BJ (cell line): ENCODE results near the gene GSE1. TPM values are rescaled to one million over a fixed set of nuclear protein-coding genes. Genes with fewer than 3 reads are reported as not detected.

Source experiments
- CTCF ChIA-PET: fragments of 350-600 bp; formaldehyde crosslinking; extraction: SDS; loops from one replicate; lab custom pipeline; 2021; ENCODE audit warnings: antibody characterized with exemption, inconsistent platforms; lab: Yijun Ruan, JAX
- POLR2A ChIA-PET: fragments of 300-600 bp; sonication (Branson Sonifier 250); formaldehyde crosslinking; extraction: SDS; loops from one replicate; lab custom pipeline; 2021; ENCODE audit warnings: antibody characterized with exemption; lab: Charles Lee
- DNase-seq: peaks from one replicate; pipeline ENCODE4 v3.0.0-alpha.2; 2011; ENCODE audit warnings: low read depth
- H3K27me3 ChIP-seq: 2 replicates; pipeline ENCODE4 v1.6.0; 2011; ENCODE audit warnings: low read length; ENCODE audit not compliant: control insufficient read depth, insufficient read depth
- H3K36me3 ChIP-seq: 2 replicates; pipeline ENCODE4 v1.5.1; 2011; ENCODE audit warnings: low read length; ENCODE audit not compliant: control insufficient read depth, insufficient read depth
- H3K4me3 ChIP-seq: 2 replicates; pipeline ENCODE4 v1.5.1; 2011; ENCODE audit warnings: low read depth, mild to moderate bottlenecking, control low read depth, low read length
- CTCF ChIP-seq: IDR thresholded peaks from 2 replicates; pipeline ENCODE4 v1.5.1; 2011; ENCODE audit warnings: low read depth, mild to moderate bottlenecking, control low read depth, inconsistent platforms, low read length, moderate library complexity; ENCODE audit not compliant: insufficient read depth
- polyA plus RNA-seq: library from polyadenylated mRNA; depleted of rRNA; stranded (reverse); fragments of >200 nt; gene quantifications from 2 replicates; pipeline ENCODE4 v1.2.3, GENCODE V29; 2011

The GSE1 gene
- polyA plus RNA-seq, 1 experiment = 16.2 TPM

GRCh38 chr16:85627526-85628264, 14.6 kb downstream of the GSE1 start:
- ChIA-PET CTCF (interaction anchor here (1.0 kb wide), 1 partner anchor 17 kb away, joined by 3 read pairs; no protein-coding TSS in a partner anchor), POLR2A (no interaction called here)
- no peak for TF ChIP-seq CTCF
- no peak for DNase-seq
- no peak overlapping the region for H3K4me3 ChIP-seq
- H3K36me3 ChIP-seq = peaks cover 11% of the 10 kb centered on the region
- no peaks in the 10 kb centered on the region for H3K27me3 ChIP-seq

GRCh38 chr16:85628265-85628556, 15.1 kb downstream of the GSE1 start:
- no peak overlapping the region for H3K4me3 ChIP-seq
- POLR2A ChIA-PET = no interaction called here
- CTCF ChIA-PET = no interaction called here

GRCh38 chr16:85628645-85629044, 15.5 kb downstream of the GSE1 start:
- CTCF ChIA-PET = no interaction called here
- H3K4me3 ChIP-seq = no peak overlapping the region
- H3K36me3 ChIP-seq = peaks cover 11% of the 10 kb centered on the region
- no peak for DNase-seq
- POLR2A ChIA-PET = no interaction called here
- TF ChIP-seq CTCF = no peak
- H3K27me3 ChIP-seq = no peaks in the 10 kb centered on the region

More at GRCh38 chr16:85628265-85628556, 15.1 kb downstream of the GSE1 start:
- DNase-seq = no peak
- H3K36me3 ChIP-seq = peaks cover 11% of the 10 kb centered on the region
- no peaks in the 10 kb centered on the region for H3K27me3 ChIP-seq
- no peak for TF ChIP-seq CTCF

GRCh38 chr16:85629326-85629725, 16.2 kb downstream of the GSE1 start:
- Histone ChIP-seq H3K4me3 (no peak overlapping the region), H3K36me3 (peaks cover 11% of the 10 kb centered on the region), H3K27me3 (no peaks in the 10 kb centered on the region)
- no peak for DNase-seq
- ChIA-PET POLR2A (no interaction called here), CTCF (interaction anchor here (0.7 to 2.1 kb wide), 2 partner anchors 13 to 45 kb away, joined by 3 to 14 read pairs; no protein-coding TSS in a partner anchor)
- no peak for TF ChIP-seq CTCF

- Histone ChIP-seq H3K4me3 (no peak overlapping the region), H3K27me3 (no peaks in the 10 kb centered on the region), H3K36me3 (peaks cover 11% of the 10 kb centered on the region)
- no peak for DNase-seq
- POLR2A ChIA-PET = no interaction called here
- CTCF ChIA-PET = interaction anchor here (0.7 to 2.1 kb wide), 3 partner anchors 14 to 349 kb away, joined by 3 to 14 read pairs (median 4); no protein-coding TSS in a partner anchor
- no peak for TF ChIP-seq CTCF
Observed at GRCh38 chr16:85629853-85630252, 16.7 kb downstream of the GSE1 start.
